Sigmoid colon (tissue), 4 donors: ENCODE data around the gene ELF5.

Experiments
- CTCF ChIP-seq, 4 experiments: fragments of 450-650 bp in 3 of 4; fragments of 200-600 bp in 1 of 4; IDR thresholded peaks; one replicate each; pipeline ENCODE4 v1.5.1; 2016 to 2019; ENCODE audit warnings: antibody characterized with exemption in 4 of 4, mild to moderate bottlenecking in 3 of 4, moderate library complexity in 2 of 4
- POLR2AphosphoS5 ChIP-seq, 4 donors: sonication (generic); formaldehyde crosslinking; IDR thresholded peaks; one replicate each; pipeline ENCODE4 v1.6.1; 2017; ENCODE audit warnings: antibody characterized with exemption in 4 of 4

DNA sequence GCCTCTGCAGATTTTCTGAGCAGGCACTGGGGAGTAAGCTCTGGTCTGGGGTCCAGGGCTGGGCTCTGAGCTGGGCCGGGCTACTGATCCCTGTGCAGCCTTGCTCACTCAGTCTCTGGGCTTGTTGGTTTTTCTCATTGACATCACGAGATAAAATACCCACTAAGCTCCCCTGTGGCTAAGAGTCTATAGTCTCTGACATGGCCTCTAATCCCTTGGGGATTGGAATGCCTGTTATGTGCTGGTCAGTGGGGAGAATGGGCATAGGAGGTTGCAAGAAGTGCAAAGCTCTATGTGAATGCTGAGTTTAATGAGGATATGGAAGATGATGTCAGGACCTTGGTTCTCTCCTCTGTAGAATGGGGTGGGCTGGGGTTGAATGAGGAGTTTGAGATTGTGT lies 23.3 kb downstream of the ELF5 start:
- TF ChIP-seq CTCF (IDR thresholded peaks at IDR 0.05) (no peak), POLR2AphosphoS5 (IDR thresholded peaks at IDR 0.05) (no peak)
